HG03175 (cell line): ENCODE measurements around the gene TMEM164.

Experiments used
- ATAC-seq: cut with Tn5 transposase; IDR thresholded peaks from one replicate; pipeline ENCODE4 v1.9.1; 2021; ENCODE audit warnings: mild to moderate bottlenecking, moderate library complexity; ENCODE audit not compliant: unreplicated experiment

Gene TMEM164

DNA sequence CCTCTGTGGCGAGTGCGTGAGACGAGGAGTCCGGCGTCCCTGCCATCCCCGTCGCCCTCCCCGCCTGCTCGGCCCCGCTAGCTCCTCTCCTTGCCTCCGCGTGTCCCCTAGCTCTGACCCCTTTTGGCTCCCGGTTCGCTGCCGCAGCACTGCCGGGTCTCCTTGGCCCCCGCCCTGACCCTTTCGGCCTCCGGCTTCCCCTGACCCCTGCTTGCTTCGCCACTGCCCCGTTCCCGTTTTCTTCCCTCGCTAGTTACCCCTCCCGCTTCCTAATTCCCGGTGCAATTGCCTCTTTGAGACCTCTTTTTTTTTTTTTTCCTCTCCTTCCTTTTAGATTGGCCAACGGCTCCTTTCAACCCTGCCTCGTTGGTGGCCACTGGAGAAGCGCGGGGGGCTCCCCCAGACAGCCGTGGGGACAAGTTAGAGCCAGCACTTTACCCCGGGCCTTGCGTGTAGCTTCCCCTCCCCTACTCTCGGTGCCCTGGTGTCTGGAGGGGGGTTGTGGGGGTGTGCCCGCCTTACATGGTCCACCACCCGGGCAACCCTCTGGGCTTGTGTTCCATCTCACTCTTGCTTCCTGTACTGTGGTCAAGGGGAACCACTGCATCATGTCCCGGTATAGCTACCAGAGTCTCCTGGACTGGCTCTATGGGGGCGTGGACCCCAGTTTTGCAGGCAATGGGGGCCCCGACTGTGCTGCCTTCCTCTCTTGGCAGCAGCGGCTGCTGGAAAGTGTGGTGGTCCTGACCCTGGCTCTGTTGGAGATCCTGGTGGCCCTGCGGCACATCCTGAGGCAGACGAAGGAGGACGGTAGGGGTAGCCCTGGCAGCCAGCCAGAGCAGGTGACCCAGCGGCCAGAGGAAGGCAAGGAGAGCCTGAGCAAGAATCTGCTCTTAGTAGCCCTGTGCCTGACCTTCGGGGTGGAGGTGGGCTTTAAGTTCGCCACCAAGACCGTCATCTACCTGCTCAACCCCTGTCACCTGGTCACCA is 548 bp downstream of the TMEM164 start:
- ATAC-seq = no peak

DNA sequence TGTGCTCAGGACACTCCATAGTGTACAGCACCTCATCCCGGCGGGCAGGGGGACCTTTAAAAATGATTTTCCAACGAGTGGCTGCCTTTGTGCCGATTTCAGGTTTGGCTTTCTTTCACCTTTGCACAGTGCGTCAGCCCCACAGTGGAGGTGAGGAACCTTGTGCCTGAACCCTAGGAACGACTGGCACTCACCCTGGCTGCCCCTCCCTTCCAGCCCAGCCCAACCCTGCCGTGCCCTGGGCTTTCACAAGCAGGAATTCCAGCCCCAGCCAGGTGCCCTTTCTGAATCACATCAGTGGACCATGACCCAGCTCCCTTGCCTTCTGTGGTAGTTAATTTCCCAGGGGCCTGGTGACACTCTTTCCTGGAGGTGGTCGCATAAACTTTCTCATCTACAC is 1.3 kb downstream of the TMEM164 start:
- no peak for ATAC-seq

GRCh38 chrX:110004731-110005369 is 1.9 kb downstream of the TMEM164 start:
- ATAC-seq = no peak

GRCh38 chrX:110006161-110006560 is 3.2 kb downstream of the TMEM164 start:
- ATAC-seq = no peak

GRCh38 chrX:110006821-110007375 is 4.0 kb downstream of the TMEM164 start:
- ATAC-seq = no peak

GRCh38 chrX:110008011-110008635 is 5.2 kb downstream of the TMEM164 start:
- no peak for ATAC-seq

DNA sequence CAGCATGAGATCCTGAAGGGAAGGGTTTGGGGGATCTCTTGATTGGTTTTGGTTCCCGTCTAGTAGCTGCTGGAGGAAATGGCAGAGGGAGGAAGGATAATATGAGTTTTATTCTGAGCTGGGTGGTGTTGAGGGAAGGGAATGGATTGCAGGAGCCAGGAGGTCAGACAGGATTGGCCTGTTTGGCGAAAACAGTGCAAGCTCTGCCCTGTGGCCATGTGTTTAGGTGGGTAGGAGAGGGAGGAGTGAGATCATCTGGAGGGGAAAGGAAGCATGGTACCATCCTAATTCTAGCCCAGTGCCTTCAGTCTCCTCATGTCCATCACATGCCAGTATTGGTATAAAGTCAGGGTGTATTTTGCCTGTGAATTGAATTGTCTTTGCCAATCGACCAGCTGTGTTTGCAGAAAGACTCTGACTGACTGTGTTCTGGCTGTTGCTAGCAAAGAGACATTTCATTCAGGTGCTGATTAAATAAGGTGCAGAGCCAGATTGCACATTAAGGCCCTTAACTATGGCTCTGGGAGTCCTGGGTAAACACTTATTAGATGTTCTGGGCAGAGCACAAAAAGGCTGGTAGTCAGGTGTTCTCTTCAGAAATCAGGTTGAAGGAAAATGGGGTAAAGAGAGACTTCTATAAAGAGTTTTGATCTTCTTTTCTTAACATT is 10.0 kb downstream of the TMEM164 start:
- no peak for ATAC-seq

DNA sequence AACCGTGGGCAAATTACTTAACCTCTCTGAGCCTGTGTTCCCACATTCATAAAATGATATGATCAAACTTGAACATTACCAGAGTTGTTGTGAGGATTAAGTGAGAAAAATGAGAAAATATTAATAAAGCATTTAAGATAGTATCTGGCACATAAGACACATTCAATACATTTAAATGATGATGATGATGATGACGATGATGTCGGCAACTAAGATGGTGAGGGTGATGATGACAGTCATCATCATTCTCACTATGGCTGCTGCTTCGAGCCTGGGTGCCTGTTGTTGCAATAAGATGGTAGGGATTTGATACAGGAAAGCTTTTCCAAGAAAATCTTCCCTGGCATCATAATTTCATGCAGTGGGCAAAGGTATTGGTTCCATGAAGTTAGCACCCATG is 11.1 kb downstream of the TMEM164 start:
- ATAC-seq = no peak

GRCh38 chrX:110015032-110015431 is 12.1 kb downstream of the TMEM164 start:
- ATAC-seq = no peak

DNA sequence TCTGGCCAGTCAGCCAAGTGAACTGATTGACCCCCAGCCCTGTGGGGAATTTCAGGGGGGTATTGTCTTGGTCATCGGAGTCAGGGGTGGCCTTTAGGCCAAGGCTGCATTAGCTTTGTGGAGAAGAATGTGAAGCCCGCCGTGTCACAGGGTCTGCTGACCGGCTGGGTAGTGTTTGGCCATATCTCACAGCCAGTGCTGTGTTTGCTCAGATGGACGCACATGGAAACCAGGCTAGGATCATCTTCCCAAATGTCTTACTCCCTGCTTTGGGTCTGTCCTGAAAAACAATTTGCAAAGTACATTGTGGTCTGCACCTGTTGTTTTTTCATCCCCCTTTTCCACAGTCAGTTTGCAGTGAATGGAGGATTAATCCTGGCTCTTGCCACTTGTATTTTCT is 13.0 kb downstream of the TMEM164 start:
- ATAC-seq = no peak

GRCh38 chrX:110020536-110020935 is 17.6 kb downstream of the TMEM164 start:
- no peak for ATAC-seq

GRCh38 chrX:110021258-110022022 is 18.5 kb downstream of the TMEM164 start:
- ATAC-seq = no peak

DNA sequence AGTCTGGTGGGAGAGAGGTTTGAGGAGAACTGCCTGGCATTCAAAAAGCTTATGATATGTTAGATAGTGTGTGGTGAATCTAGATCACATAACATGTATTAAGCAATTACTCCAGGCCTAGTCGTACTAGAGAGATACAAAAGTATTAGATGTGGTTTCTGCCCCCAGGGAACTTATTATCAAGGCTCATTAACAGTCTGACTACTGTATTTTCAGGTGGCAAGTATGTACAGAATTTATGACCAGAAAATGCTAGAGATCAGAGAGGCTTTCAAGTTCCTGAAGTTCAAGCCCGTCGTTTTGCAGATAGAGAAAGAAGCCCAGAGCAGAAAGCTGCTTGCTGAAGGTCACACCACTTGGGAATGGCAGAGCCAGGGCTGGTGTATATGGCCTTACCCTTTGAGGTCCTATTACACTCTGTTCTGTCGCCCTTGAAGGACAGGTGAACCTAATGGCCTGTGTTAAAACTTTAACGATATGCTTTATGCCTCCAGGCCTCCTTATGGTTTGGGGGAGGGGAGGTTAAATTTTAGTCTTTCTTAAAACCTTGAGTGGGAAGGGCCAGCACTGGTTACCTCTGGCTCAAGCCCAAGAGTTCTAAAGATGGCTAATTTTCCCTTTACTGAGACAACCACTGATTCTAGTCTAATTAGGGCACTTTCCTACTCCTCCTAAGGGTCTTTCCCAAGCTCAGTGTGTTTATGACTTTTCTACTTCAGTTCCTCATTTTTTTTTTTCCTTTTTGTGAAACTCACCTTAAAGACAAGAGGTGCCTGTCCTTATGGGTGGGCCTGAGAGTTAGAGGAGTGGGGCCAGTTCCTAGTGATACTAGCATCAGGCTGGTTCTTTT is 19.9 kb downstream of the TMEM164 start:
- ATAC-seq = no peak

DNA sequence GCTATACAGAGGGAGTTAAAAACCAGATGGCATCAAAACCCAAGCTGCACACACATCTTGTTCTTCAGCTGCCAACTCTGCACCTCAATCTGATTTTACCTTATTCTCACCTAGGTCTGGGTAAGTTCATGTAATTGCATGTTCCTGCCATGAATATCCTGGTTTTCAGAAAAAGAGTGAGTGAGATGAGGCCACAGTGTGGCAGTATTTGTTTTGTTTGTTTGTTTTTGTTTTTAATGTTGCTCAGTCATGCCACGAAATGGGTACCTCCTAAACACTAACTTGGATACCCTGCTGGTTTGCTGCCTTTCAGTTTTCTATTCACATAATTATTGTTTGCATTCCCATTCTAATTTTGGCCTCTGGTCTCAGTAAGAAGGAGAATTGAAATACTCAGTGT is 22.5 kb downstream of the TMEM164 start:
- no peak for ATAC-seq

DNA sequence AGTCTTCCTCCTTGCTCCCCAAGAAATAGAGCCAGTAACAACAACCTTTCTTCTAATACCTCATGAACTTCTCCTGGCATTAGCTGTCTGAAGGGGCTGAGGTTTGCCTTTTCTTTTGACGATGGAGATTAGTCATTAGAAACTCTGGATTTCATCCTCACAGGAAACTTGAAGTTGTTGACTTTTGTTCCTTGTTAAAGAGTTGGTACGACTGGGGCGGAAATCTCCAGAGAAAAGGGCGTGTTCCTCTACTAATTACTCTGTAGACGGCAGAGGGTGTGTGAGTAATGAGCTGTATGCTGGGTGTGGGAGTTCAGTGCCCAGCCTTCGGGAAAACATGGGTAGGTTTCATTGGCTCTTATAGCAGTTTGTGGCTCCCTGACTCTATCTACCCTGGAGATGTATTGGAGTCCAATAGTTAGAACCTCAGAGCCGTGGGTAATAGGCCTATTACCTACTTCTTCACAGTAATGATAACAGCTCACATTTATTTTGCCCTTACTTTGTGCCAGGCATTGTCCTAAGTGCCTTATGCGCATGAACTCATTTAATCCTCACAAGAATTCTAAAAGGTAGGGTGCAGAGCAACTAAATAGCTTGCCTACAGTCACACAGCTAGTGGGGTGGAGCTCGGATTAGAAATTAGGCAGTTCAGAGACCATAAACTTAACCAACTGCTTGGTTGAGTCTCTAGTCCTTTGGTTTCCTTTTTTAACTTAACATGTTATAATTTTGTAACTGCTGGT is 23.4 kb downstream of the TMEM164 start:
- no peak for ATAC-seq

DNA sequence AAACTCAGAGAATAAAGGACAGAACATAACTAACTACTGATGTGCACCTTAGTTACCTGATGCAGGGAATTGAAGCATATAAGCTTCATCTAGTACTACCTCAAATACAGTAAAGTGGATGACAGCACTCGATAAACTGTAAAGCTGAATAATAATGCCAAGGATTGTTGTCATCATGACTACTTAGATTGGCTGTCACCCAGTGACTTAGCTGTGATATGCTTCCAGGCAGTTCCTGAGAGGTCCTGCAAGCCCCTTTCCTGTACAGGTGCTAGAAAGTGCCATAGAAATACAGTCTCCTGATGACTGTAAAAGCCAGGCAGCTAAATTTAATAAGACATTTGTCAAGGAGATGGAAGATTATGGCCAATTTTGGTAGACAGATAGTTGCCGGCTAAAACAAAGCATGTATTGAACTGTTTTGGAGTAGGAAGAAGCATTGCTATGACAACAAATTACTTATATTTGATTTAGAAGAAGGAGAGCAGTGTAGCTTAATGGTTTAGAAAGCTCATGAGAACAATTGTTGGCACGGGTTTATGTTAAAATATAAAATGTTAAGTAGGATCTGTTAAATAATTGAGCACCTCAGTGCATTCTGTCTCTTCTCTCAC is 29.7 kb downstream of the TMEM164 start:
- no peak for ATAC-seq

DNA sequence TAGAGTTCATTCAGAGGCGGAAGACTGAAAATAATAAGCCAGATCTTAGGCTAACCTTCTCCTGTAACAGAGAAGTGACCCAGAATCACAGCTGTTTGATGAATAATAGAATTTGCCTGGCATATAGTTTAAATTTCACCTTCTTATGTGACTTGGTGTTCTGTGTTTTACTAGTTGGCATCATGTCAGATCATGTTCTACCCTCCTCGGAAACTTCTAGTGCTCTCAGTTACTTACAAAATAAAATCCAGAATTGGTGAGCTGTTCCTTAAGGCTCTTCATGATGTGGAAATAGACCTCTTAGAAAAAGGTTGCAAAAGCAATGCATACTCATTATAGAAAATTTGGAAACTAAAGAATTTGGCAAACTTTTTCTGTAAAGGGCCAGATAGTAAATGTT is 31.1 kb downstream of the TMEM164 start:
- no peak for ATAC-seq
